CD4-positive, alpha-beta T cell treated with Interferon gamma for 1 hour (primary cell): ENCODE measurements around the gene GLCE.
"Not testable (repeated sequence)": the region's sequence is repeated elsewhere in the genome, so short reads cannot be mapped to it uniquely, and the experiment has no call there.

ENCODE experiments used
- DNase-seq: peaks from one replicate; pipeline ENCODE4 v3.0.0-alpha.2; 2020

GLCE gene

GRCh38 chr15:69161079-69161877 lies 843 bp downstream of the GLCE start:
- DNase-seq, result no peak

GRCh38 chr15:69161878-69162213 lies 1.4 kb downstream of the GLCE start:
- DNase-seq, result no peak

- no peak for DNase-seq
Measured at GRCh38 chr15:69163141-69163669, 2.8 kb downstream of the GLCE start.

GRCh38 chr15:69164807-69165636 lies 4.6 kb downstream of the GLCE start:
- no peak for DNase-seq

GRCh38 chr15:69165637-69166025 lies 5.2 kb downstream of the GLCE start:
- no peak for DNase-seq

GRCh38 chr15:69167218-69167846 lies 6.9 kb downstream of the GLCE start:
- DNase-seq, result no peak

- DNase-seq, result not testable (repeated sequence)
Measured at GRCh38 chr15:69168361-69168760, 7.9 kb downstream of the GLCE start.

GRCh38 chr15:69169540-69169939 lies 9.1 kb downstream of the GLCE start:
- not testable (repeated sequence) for DNase-seq

- no peak for DNase-seq
Measured at GRCh38 chr15:69170597-69170996, 10.2 kb downstream of the GLCE start.

GRCh38 chr15:69172847-69173246 lies 12.4 kb downstream of the GLCE start:
- DNase-seq, result no peak

GRCh38 chr15:69175536-69175935 lies 15.1 kb downstream of the GLCE start:
- DNase-seq, result no peak

GRCh38 chr15:69181424-69181823 lies 21.0 kb downstream of the GLCE start:
- DNase-seq, result no peak

- no peak for DNase-seq
Measured at GRCh38 chr15:69185216-69185615, 24.8 kb downstream of the GLCE start.

- DNase-seq, result no peak
Measured at GRCh38 chr15:69185706-69186105, 25.3 kb downstream of the GLCE start.

- no peak for DNase-seq
Measured at GRCh38 chr15:69189157-69189556, 28.7 kb downstream of the GLCE start.

- no peak for DNase-seq
Measured at GRCh38 chr15:69190091-69190490, 29.7 kb downstream of the GLCE start.

GRCh38 chr15:69190504-69190903 lies 30.1 kb downstream of the GLCE start:
- no peak for DNase-seq

GRCh38 chr15:69194025-69194827 lies 33.8 kb downstream of the GLCE start:
- DNase-seq, result no peak

GRCh38 chr15:69194854-69195253 lies 34.4 kb downstream of the GLCE start:
- no peak for DNase-seq

- no peak for DNase-seq
Measured at GRCh38 chr15:69200832-69201745, 40.7 kb downstream of the GLCE start.

- no peak for DNase-seq
Measured at GRCh38 chr15:69206079-69206478, 45.6 kb downstream of the GLCE start.

- no peak for DNase-seq
Measured at GRCh38 chr15:69209661-69210060, 49.2 kb downstream of the GLCE start.
